NB4 (cell line): Measurements from ENCODE around the gene CTTN.
"Not testable (repeated sequence)": the region's sequence is repeated elsewhere in the genome, so short reads cannot be mapped to it uniquely, and the experiment has no call there.

Source experiments
- MYC ChIP-seq: IDR thresholded peaks from 2 replicates; pipeline ENCODE4 v1.6.1; 2011; ENCODE audit warnings: low read depth, low read length
- POLR2A ChIP-seq: IDR thresholded peaks from 2 replicates; pipeline ENCODE4 v1.6.1; 2011; ENCODE audit warnings: mild to moderate bottlenecking; ENCODE audit not compliant: insufficient read length; ENCODE audit errors: extremely low read depth
- TF ChIP-seq, protein P1 (sequence below): IDR thresholded peaks from one replicate; pipeline ENCODE4 v1.5.1; 2012; ENCODE audit warnings: low read depth, low read length

DNA sequence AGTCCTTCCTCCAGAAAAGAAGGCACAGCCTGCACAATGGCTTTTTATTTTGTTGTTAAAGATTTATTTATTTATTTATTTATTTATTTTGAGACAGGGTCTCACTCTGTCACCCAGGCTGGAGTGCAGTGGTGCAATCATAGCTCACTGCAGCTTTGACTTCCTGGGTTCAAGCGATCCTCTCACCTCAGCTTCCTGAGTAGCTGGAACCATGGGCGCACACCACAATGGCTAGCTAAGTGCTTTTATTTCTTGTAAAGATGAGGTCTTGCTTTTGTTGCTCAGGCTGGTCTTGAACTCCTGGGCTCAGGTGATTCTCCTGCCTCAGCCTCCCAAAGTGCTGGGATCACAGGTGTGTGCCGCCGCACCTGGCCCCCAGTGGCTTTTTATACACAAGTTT, 10.0 kb downstream of the CTTN start:
- TF ChIP-seq, protein P1, sequence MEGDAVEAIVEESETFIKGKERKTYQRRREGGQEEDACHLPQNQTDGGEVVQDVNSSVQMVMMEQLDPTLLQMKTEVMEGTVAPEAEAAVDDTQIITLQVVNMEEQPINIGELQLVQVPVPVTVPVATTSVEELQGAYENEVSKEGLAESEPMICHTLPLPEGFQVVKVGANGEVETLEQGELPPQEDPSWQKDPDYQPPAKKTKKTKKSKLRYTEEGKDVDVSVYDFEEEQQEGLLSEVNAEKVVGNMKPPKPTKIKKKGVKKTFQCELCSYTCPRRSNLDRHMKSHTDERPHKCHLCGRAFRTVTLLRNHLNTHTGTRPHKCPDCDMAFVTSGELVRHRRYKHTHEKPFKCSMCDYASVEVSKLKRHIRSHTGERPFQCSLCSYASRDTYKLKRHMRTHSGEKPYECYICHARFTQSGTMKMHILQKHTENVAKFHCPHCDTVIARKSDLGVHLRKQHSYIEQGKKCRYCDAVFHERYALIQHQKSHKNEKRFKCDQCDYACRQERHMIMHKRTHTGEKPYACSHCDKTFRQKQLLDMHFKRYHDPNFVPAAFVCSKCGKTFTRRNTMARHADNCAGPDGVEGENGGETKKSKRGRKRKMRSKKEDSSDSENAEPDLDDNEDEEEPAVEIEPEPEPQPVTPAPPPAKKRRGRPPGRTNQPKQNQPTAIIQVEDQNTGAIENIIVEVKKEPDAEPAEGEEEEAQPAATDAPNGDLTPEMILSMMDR = not testable (repeated sequence)
- not testable (repeated sequence) for TF ChIP-seq MYC, POLR2A
